GM12872 (cell line): ENCODE data around the gene PLEKHG4B.

Experiments used
- TF ChIP-seq, protein P1 (sequence below): IDR thresholded peaks from 3 replicates; pipeline ENCODE4 v1.5.1; 2011; ENCODE audit warnings: low read depth, mild to moderate bottlenecking, low read length, moderate library complexity; ENCODE audit not compliant: insufficient read depth

PLEKHG4B gene

DNA sequence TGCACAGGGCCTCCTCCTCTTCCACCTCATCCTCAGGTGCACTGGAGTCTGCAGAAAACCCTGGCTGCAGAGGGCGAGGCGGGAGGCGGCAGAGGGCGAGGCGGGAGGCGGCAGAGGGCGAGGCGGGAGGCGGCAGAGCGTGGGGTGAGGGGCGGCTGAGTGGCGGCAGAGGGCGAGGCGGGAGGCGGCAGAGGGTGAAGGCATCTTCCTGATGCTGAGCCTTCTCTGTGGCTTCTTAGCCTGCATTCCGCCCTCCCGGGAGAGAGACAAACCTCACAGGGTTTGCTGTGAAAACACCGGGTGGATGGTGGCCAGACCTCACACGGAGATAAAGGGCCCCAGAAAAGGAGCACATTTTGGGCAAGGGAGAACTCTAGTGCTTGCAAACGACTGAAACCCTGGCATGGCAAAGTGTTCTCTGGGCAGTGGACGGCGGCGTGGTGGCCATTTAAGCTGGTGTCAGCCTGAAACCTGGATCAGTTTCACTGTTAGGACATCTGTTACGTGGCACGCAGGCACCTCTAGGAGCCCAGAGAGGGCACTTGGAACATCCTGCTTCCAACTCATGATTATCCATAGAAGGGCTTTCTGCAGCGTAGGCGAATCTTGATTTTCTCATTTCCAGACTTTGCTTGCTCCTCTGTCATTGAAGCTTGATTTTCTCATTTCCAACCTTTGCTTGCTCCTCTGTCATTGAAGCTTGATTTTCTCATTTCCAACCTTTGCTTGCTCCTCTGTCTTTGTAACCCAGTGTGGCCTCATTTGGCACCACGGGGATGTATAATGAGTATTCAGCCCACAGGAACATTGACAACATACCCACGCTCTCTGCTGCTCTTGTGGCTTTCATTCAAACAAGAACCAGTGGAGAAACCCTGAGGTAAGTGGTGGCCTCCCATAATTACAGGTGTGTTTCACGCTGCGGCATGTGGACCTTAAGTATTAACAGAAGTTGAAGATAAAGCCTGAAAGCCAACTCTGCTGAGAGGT lies 16.3 kb upstream of the PLEKHG4B start:
- TF ChIP-seq, protein P1, sequence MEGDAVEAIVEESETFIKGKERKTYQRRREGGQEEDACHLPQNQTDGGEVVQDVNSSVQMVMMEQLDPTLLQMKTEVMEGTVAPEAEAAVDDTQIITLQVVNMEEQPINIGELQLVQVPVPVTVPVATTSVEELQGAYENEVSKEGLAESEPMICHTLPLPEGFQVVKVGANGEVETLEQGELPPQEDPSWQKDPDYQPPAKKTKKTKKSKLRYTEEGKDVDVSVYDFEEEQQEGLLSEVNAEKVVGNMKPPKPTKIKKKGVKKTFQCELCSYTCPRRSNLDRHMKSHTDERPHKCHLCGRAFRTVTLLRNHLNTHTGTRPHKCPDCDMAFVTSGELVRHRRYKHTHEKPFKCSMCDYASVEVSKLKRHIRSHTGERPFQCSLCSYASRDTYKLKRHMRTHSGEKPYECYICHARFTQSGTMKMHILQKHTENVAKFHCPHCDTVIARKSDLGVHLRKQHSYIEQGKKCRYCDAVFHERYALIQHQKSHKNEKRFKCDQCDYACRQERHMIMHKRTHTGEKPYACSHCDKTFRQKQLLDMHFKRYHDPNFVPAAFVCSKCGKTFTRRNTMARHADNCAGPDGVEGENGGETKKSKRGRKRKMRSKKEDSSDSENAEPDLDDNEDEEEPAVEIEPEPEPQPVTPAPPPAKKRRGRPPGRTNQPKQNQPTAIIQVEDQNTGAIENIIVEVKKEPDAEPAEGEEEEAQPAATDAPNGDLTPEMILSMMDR: no peak

DNA sequence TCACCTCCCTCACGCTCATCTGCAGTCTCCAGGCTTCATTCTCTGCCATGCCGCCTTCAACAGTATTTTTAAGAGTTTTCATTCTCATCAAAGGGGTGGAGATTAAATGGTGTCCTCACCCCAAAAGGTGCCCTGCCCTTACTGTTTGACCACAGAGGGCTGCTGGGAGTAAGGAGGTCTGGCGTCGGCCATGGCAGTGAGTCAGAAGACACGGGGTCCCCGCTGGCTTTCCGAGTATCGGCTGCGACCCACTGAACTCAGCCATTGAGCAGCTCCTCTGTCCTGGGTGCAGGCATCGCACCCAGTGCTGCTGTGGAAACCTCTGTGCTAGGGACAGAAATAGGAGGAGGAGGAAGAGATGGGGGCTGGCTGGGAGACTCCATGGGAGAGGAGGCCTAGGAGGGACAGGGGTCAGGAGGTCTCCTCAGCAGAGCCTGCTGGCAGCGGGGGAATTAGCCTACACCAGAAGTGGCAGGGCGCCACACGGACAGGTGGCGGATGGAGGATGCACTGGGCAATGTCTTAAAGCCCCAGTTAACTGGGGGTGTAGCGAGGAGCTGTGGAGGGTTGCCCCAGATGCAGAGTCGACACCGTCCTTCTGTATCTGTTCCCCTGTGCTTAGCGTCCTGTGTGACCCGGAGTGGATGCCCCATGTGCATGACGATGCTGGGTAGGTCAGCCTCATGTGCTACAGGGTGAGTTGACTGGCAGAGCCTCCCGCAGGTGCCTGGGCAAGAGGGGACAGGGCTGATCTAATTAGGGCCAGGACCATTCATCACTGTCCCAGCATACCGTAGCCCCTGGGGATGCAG lies 15.4 kb upstream of the PLEKHG4B start:
- TF ChIP-seq, protein P1: no peak

DNA sequence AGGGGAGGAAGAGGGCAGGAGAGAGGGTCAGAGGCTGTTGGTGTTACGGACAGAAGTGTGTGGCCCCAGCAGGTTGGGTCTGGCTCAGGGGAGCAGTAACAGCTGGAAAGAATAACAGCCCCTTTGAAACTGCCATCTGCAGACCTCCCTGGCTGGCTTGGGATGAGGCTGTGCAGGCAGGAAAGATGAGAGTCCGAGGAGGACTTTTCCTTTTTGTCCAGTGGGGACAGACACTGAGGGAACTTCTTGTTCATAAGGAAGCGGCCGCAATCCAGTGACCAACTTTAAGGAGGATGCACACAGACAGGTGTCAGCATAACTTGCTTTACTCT lies 14.8 kb upstream of the PLEKHG4B start:
- TF ChIP-seq, protein P1: no peak

DNA sequence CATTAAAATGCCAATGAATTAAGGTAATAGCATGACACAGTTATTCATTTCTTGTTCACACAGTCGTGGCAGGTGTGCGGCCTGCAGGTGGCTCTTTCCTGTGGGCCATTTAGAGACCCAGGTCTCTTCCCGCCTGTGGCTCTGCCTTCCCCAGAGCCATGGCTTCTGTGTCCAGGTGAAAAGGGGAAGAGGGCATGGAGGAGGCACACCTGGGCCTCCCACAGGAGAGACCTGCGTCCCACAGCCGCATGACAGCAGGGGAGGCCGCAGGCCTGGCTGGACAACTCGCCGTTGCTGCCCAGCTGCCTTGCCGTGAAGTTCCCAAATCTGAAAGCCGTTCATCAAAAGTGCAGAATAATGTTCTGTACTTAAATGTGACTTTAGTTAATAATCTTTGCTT lies 14.4 kb upstream of the PLEKHG4B start:
- TF ChIP-seq, protein P1: no peak

DNA sequence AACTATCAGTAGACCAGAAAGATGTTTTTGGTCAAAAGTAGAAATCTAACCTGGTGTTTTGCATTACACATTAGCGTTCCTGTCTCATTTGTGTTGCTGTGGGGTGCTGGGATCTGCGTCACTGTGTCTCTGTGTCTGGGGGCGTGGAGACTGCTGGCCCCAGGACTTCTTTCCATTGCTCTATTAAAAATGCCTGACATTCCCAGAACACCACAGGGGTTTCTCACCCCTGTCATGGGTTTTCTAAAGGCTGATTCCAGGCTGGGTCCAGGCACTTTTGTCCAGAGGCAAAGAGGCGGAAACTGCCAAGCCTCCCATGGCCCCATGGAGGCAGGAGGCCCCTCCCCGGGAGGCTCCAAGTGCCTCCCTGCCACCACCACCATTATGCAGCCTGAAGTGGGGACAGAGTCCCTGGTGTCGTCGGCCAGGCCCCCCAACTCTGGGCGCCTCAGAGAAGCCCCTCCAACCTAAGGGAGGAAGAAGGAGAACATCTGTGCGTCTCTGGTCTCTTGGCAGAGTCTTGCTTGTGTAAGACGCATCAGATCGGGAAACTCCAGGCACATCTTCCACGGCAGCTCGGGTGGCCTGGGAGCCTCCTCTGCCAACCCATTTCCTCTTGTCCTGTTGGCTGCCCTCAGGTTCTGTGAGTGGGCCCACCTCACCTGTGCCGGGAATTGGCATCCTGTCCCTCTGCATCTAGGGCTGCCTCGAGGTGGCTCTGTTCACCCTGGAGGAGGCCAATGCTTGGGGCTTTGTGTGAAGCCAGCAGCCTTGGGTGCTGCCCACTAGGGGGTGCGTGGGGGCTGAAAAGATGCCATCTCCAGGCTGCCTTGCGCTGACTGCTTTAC lies 13.8 kb upstream of the PLEKHG4B start:
- TF ChIP-seq, protein P1: peak; percentile 77

DNA sequence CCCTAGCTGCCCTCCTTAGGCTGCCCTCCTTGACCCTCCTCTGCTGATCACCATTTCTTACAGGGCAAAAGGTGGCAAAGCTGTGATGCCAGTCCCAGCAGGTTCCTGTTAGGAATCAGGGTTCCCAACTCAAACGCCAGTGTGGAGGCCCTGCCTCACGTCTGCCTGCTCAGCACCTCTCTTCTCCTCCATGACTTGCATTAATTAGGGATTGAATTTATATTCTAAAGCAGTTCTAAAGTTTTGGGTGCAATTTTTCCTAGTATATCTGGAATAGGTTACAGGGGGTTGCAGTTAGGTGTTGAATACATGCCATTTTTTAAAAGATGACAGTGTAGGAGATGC lies 13.2 kb upstream of the PLEKHG4B start:
- TF ChIP-seq, protein P1: no peak

DNA sequence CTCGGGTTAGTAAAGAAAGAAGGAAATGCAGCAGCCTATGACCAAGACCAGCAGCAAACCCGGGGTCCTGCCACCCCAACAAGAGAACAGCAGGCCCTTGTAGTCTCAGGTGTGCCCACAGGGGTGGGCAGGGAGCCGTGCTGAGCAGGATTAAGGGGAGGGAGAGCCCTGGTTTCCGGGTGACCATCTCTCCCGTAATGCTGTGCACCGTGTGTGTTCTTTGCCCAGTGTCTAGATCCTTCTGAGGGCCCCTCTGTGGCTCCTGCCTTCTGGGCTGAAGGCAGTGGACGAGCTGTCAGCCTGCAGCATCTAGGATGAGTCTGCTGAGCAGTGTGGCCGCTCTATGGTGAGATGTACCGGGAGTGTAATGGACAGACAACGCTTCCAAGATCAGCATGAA lies 12.7 kb upstream of the PLEKHG4B start:
- TF ChIP-seq, protein P1: no peak
